HG02642 (cell line): ENCODE results near the gene MTNR1A.
"Not testable (repeated sequence)": the region's sequence is repeated elsewhere in the genome, so short reads cannot be mapped to it uniquely, and the experiment has no call there.

Experiments used
- ATAC-seq: cut with Tn5 transposase; IDR thresholded peaks from one replicate; pipeline ENCODE4 v1.9.1; 2021; ENCODE audit warnings: mild to moderate bottlenecking; ENCODE audit not compliant: unreplicated experiment, poor library complexity

Gene MTNR1A

GRCh38 chr4:186566068-186566467 is 10.7 kb upstream of the MTNR1A start:
- no peak for ATAC-seq

GRCh38 chr4:186563761-186564160 is 8.4 kb upstream of the MTNR1A start:
- ATAC-seq, result no peak

- ATAC-seq, result no peak
These were observed 6.4 kb upstream of the MTNR1A start for GRCh38 chr4:186561748-186562147.

DNA sequence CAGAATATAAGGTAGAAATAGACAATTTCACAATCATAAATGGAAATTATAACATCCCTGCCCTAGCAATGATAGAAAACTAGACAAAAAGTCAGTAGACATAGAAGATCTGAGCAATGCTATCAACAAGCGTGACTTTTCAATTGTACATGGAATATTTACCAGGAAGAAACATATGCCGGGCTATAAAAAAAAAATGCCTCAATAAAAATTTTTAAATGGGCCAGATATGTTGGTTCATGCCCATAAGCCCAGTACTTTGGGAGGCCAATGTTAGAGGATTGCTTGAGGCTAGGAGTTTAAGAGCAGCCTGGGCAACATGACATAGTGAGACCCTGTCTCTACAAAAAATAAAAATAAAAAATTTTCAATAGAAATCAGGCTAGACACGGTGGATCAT is 5.3 kb upstream of the MTNR1A start:
- ATAC-seq, result no peak

GRCh38 chr4:186557486-186557885 is 2.1 kb upstream of the MTNR1A start:
- ATAC-seq, result no peak

DNA sequence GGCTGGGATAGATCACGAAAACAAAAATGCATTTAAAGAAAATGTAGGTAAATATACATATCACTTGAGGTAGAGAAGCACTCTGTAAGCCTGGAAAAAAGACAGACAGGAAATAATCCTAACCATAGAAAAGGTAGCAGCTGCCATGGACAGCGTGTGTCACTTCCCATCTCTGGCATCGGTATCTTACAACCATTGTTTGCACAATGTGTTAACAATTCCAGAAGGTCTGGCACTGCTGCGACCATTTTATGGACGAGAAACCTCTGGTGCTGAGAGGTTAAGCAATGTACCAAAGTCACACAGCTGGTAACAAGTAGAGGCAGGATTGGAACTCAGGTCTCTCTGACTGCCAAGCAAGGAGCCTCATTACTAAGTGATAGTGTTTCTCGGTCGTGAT is 1.7 kb upstream of the MTNR1A start:
- ATAC-seq, result no peak

- ATAC-seq, result no peak
These were observed 841 bp downstream of the MTNR1A start for GRCh38 chr4:186554539-186554913.

DNA sequence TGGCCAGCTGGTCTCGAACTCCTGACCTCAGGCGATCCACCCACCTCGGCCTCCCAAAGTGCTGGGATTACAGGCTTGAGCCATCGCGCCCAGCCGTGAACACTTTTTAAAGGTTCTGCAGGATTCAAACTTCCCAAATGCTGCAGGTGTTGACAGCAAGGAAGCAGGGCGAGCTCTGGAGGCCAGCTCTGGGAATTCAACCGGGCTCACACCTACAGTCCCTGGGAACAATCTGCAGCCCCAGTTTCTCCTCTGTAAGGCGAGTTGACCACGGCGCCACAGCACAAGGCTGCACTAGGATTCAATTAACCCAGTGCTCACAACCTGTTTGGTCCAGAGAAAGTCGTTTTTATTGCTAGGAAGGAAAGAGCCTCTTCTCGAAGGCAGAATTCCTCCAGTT is 1.6 kb downstream of the MTNR1A start:
- no peak for ATAC-seq

DNA sequence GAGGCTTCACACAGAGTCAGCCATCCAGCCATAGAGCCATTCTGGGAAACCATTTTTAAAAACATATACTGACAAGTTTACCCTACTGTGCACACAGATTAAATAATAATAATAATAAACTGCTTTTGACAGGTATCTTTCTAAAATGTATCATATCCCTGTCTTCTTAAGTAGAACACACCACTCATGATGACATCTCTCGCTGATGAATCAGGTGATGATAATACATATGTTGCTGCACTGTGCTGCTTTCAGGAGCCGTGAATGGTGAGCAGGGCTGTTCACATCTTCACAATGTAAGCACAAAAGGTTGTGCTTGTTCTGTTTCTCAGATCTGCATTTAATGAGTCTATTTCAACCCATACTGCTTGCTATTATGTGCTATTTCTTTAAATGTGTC is 3.5 kb downstream of the MTNR1A start:
- no peak for ATAC-seq

DNA sequence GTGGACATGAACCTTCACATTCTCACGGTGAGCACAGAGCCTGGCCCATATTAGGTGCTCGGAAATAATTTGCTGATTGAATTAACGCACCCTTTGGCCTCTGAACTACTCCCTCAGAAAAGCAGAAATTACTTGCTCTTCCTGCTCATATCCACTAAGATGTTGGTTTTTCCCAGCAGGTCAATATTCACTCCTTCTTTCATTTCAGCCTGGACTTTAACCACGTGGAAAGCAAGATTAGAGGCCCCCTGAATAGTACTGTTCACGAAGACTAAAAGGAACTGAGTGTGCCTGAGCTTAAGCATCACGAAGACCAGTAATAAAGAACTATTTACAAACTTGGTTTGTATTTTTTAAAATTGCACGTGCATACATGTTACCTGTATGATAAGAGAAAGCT is 9.9 kb downstream of the MTNR1A start:
- no peak for ATAC-seq

GRCh38 chr4:186543206-186543605 is 12.2 kb downstream of the MTNR1A start:
- ATAC-seq, result no peak

GRCh38 chr4:186541801-186542200 is 13.6 kb downstream of the MTNR1A start:
- no peak for ATAC-seq

DNA sequence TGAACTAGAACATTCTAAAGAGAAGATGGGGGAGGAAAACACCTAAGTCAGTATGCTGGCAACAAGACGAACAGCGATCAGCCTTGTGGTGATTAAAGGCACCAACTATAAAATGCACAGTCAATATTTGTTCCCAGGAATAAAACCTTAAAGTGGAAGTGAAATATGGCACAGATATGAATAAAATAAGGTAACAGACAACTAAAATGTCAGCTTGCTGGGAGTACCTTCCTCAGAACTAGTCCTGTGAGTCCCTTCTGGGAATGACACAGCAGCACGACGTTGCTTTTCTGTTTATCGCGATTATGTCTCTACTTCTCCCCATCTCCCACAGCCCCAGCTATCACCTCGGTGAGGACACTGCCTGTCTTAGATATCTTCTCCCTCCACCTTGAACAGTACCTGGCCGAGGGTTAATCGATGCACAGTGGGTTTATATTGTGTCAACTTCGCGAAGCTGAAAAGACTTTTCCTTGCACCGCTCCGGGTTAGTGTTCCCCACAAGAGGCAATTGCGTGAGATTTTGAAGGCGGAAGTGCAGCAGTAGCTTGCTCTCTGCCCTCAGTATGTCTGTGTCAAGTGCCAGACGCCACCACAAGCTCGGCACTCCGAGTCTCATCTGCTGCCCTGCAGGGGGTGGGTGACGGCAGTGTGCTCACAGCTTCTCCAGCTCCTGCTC is 17.4 kb downstream of the MTNR1A start:
- no peak for ATAC-seq

DNA sequence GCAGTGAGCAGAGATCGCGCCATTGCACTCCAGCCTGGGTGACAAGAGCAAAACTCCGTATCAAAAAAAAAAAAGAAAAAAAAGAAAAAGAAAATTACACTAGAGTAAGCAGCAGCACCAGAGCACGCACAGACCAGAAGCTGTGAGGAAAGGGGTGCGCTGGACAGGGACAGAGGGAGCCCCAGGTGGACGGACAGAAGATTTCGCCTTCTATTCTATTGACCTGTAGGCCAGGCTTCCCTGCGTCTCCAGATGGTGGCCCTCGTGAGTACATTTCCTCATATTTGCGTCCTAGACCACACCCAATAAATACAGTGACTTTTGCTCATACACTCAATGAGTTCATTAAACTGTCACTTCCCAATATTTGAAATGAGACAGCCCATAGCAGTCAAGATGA is 19.1 kb downstream of the MTNR1A start:
- ATAC-seq, result no peak

- ATAC-seq, result no peak
These were observed 21.3 kb downstream of the MTNR1A start for GRCh38 chr4:186534056-186534455.

DNA sequence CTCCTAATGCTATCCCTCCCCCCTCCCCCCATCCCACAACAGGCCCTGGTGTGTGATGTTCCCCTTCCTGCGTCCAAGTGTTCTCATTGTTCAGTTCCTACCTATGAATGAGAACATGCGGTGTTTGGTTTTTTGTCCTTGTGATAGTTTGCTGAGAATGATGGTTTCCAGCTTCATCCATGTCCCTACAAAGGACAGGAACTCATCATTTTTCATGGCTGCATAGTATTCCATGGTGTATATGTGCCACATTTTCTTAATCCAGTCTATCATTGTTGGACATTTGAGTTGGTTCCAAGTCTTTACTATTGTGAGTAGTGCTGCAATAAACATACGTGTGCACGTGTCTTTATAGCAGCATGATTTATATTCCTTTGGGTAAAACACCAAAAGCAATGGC is 31.4 kb downstream of the MTNR1A start:
- not testable (repeated sequence) for ATAC-seq

GRCh38 chr4:186516287-186516686 is 39.1 kb downstream of the MTNR1A start:
- no peak for ATAC-seq

- ATAC-seq, result no peak
These were observed 41.0 kb downstream of the MTNR1A start for GRCh38 chr4:186514271-186514950.

DNA sequence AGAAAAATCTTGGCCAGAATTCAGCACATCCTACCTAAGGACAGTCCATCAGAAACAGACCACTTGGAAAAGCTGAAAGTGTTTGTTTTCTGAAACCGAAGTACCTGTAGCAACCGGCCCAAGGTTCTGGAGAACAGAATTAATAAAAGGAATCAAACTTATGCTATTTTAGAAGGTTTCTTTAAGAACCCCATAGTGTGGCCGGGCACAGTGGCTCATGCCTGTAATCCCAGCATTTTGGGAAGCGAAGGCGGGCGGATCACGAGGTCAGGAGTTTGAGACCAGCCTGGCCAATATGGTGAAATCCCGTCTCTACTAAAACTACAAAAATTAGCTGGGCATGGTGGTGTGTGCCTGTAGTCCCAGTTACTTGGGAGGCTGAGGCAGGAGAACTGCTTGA is 50.6 kb downstream of the MTNR1A start:
- not testable (repeated sequence) for ATAC-seq

DNA sequence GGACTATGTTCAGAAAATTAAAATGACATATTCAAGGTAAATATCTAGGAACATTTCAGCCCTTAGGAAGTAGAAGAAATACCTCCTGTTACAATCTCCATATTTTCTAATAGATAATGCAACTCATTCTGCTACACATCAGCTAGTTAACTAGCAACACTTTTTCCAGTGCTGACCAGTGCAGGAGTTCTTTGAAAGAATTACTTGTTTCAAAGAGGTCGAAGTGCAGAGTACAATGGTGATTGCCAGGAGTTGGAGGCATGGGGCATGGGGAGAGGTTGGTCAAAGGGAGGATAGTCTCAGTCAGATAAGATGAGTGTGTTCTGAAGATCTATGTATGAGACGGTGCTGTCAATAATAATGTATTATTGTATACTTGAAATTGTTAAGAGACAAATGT is 53.1 kb downstream of the MTNR1A start:
- ATAC-seq, result no peak

GRCh38 chr4:186501554-186501953 is 53.8 kb downstream of the MTNR1A start:
- ATAC-seq, result no peak

DNA sequence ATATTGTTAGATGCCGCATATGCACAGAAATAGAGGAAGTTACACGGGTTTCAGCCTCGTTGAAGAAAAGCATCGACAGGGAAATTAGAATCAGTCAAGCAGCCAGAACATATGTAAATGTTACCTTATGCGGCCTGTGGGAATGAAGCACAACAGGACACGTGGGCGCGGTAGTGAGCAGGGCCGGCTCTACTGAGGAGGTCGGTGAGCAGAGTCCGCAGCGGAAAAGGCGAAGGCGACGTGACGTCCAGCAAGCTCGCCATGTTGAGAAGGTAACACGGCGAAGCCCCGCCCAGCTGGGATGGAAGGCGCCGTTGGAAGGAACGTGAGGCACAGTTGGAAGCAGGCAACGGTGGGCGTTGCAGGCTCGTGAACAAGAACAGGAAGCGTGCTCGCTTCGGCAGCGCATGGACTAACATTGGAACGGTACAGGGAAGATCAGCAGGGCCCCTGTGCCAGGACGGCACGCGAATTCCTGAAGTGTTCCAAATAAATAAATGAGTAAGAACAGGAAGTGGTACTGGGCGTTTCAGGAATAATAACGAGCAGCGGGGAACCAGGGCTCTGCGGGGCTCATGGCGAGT is 54.6 kb downstream of the MTNR1A start:
- no peak for ATAC-seq
